HEK293 (cell line): ENCODE data around the gene GRM4.

ENCODE experiments used
- ZNF157 ChIP-seq: fragments of 450-650 bp; formaldehyde crosslinking; IDR thresholded peaks from 2 replicates; pipeline ENCODE4 v1.5.1; 2016; ENCODE audit warnings: missing biosample characterization, missing genetic modification characterization
- ZNF23 ChIP-seq: fragments of 450-650 bp; formaldehyde crosslinking; IDR thresholded peaks from 2 replicates; pipeline ENCODE4 v1.5.1; 2016; ENCODE audit warnings: missing biosample characterization, missing genetic modification characterization, borderline replicate concordance
- ZNF239 ChIP-seq: fragments of 450-650 bp; formaldehyde crosslinking; IDR thresholded peaks from 2 replicates; pipeline ENCODE4 v1.5.1; 2016; ENCODE audit warnings: missing biosample characterization, missing genetic modification characterization
- TF ChIP-seq, protein P1 (sequence below): fragments of 450-650 bp; formaldehyde crosslinking; IDR thresholded peaks from 2 replicates; pipeline ENCODE4 v1.5.1; 2016; ENCODE audit warnings: missing biosample characterization, missing genetic modification characterization

- TF ChIP-seq ZNF23 (no peak), ZNF239 (tag by site-specific recombination) (no peak), ZNF157 (no peak)
- TF ChIP-seq, protein P1, sequence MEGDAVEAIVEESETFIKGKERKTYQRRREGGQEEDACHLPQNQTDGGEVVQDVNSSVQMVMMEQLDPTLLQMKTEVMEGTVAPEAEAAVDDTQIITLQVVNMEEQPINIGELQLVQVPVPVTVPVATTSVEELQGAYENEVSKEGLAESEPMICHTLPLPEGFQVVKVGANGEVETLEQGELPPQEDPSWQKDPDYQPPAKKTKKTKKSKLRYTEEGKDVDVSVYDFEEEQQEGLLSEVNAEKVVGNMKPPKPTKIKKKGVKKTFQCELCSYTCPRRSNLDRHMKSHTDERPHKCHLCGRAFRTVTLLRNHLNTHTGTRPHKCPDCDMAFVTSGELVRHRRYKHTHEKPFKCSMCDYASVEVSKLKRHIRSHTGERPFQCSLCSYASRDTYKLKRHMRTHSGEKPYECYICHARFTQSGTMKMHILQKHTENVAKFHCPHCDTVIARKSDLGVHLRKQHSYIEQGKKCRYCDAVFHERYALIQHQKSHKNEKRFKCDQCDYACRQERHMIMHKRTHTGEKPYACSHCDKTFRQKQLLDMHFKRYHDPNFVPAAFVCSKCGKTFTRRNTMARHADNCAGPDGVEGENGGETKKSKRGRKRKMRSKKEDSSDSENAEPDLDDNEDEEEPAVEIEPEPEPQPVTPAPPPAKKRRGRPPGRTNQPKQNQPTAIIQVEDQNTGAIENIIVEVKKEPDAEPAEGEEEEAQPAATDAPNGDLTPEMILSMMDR, result no peak
Measured at GRCh38 chr6:34020278-34020677, 125.6 kb downstream of the GRM4 start.
